Upper lobe of right lung (tissue), 1 donor: ENCODE data around the gene FBRSL1. TPM values are rescaled to one million over a fixed set of nuclear protein-coding genes. Genes with fewer than 3 reads are reported as not detected.
A peak's percentile ranks its signal among the peaks of the same experiment; 100 is the strongest.

Experiments used
- ATAC-seq: fragments of 200-7000 bp; cut with Tn5 transposase; one replicate; pipeline ENCODE4 v1.9.1; 2020; ENCODE audit warnings: mild to moderate bottlenecking, moderate library complexity
- DNase-seq: peaks from one replicate; pipeline ENCODE4 v3.0.0-alpha.2; 2020
- H3K27ac ChIP-seq: fragments of 200-600 bp; one replicate; pipeline ENCODE4 v1.8.0; 2022
- H3K27me3 ChIP-seq: fragments of 200-600 bp; one replicate; pipeline ENCODE4 v1.8.0; 2022; ENCODE audit warnings: mild to moderate bottlenecking
- H3K36me3 ChIP-seq: fragments of 200-600 bp; one replicate; pipeline ENCODE4 v1.8.0; 2022
- H3K4me1 ChIP-seq: fragments of 200-600 bp; one replicate; pipeline ENCODE4 v1.8.0; 2022
- H3K4me3 ChIP-seq: fragments of 200-600 bp; one replicate; pipeline ENCODE4 v1.8.0; 2022; ENCODE audit warnings: mild to moderate bottlenecking
- H3K9me3 ChIP-seq: fragments of 200-600 bp; one replicate; pipeline ENCODE4 v1.8.0; 2022
- CTCF ChIP-seq: fragments of 200-600 bp; IDR thresholded peaks from one replicate; pipeline ENCODE4 v1.8.0; 2022; ENCODE audit warnings: antibody characterized with exemption
- intact Hi-C: fragments of 100-400 bp; cut with DNase I; formaldehyde crosslinking; loops from one replicate; pipeline ENCODE4 v1.11.0; 2022
- total RNA-seq: library from RNA; stranded (reverse); fragmentation: NEBNext Ultra II Directional; extraction: Animal tissue kit (Norgen Biotek cat#: 25700); gene quantifications from one replicate; pipeline ENCODE4 v1.2.1, GENCODE V29; 2021
- donor health status: DM: no; HTN: yes; CAD: no; lungs with severe emphysema.

FBRSL1 gene
- total RNA-seq, 1 donor from 2014 or later = 49.5 TPM

DNA sequence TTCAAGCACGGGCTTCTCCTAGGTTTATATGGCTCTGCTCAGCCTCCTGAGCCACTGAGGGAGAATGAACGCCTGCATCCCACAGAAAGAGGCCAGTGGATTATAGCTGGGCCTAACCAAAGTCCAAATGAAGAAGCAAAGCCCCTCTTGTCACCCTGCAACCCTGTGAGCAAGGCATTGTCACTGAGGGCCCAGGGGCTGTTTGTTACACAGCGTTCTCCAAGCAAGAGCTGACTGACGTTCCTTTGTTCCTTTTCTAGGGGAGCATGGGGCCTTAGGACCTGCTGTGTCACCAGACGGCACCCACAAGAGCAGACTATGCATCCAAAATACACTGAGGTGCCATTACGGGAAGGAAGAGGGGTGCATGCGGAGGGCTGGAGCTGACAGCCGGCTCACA lies 4.3 kb upstream of the FBRSL1 start:
- H3K4me1 ChIP-seq = peaks cover 10% of the 10 kb centered on the region
- TF ChIP-seq CTCF = no peak
- intact Hi-C loops = no loop called here

GRCh38 chr12:132486168-132486567 lies 3.8 kb upstream of the FBRSL1 start:
- Histone ChIP-seq H3K36me3 (no peaks in the 10 kb centered on the region), H3K27me3 (no peaks in the 10 kb centered on the region), H3K4me1 (peaks cover 12% of the 10 kb centered on the region), H3K27ac (no peak overlapping the region), H3K4me3 (no peak overlapping the region), H3K9me3 (no peaks in the 10 kb centered on the region)
- TF ChIP-seq CTCF = no peak
- intact Hi-C loops = no loop called here
- DNase-seq (no peak), ATAC-seq (no peak)

More for the DNA sequence above, 4.3 kb upstream of the FBRSL1 start:
- DNase-seq = no peak
- H3K36me3 ChIP-seq = no peaks in the 10 kb centered on the region
- no peaks in the 10 kb centered on the region for H3K27me3 ChIP-seq
- no peaks in the 10 kb centered on the region for H3K9me3 ChIP-seq
- H3K4me3 ChIP-seq = no peak overlapping the region
- H3K27ac ChIP-seq = no peak overlapping the region
- no peak for ATAC-seq

- Histone ChIP-seq H3K27ac (no peak overlapping the region), H3K27me3 (no peaks in the 10 kb centered on the region), H3K4me3 (no peak overlapping the region), H3K36me3 (no peaks in the 10 kb centered on the region), H3K4me1 (peaks cover 16% of the 10 kb centered on the region), H3K9me3 (no peaks in the 10 kb centered on the region)
- DNase-seq (no peak), ATAC-seq (no peak)
- no peak for TF ChIP-seq CTCF
- intact Hi-C loops = no loop called here
These were observed 3.4 kb upstream of the FBRSL1 start for GRCh38 chr12:132486576-132486975.

GRCh38 chr12:132487311-132487741 lies 2.6 kb upstream of the FBRSL1 start:
- Histone ChIP-seq H3K36me3 (no peaks in the 10 kb centered on the region), H3K4me3 (no peak overlapping the region), H3K4me1 (peaks cover 23% of the 10 kb centered on the region), H3K27me3 (no peaks in the 10 kb centered on the region), H3K27ac (no peak overlapping the region), H3K9me3 (no peaks in the 10 kb centered on the region)
- no peak for TF ChIP-seq CTCF
- ATAC-seq (no peak), DNase-seq (no peak)
- intact Hi-C loops = no loop called here

DNA sequence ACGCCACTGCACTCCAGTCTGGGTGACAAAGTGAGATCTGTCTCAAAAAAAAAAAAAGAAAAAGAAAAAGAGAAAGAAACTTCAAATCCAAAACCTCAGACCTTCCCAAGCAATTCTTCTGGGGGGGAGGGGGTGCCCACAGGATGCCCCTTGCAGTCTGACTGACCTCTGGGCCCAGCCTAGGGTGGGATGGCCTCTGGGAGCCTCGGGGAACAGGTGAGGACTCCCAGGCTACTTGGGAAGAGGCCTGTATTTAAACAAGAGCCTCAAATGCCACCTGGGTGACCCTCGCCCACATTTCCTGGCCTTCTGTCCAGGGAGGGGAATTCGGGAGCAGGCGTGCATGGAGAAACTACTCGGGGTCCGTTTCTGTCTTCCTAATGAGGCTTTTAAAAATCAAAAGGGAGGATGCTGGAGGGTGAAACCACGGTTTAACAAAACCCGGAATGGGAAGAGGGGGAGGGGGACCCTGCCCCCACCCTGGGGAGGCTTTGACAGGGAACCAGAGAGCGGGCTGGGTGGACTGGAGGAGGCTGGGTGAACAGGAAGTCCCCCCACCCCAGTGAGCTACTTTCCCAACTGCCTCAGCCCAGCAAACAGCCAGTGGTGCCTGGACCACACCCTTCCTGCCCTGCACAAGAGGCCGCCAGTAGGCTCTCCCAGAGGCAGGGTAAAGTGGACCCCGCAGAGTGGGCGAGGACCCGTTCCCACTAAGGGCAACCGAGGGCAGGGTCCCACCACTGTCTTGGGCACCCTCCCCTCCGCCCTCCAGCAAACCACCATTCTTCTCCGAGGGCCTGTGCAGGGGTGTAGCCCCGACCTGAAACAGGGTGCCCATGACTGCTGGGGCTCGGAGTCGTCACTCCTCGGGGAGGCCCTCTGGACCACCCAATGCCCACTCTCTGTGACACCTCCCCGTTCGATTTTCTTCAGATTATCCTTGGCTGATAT lies 1.5 kb upstream of the FBRSL1 start:
- intact Hi-C loops = no loop called here
- Histone ChIP-seq H3K4me3 (peak overlapping the region; percentile 71), H3K36me3 (no peaks in the 10 kb centered on the region), H3K27me3 (no peaks in the 10 kb centered on the region), H3K4me1 (peaks cover 34% of the 10 kb centered on the region), H3K27ac (peak overlapping the region; percentile 80), H3K9me3 (no peaks in the 10 kb centered on the region)
- ATAC-seq (peak; percentile 14), DNase-seq (no peak)
- TF ChIP-seq CTCF = no peak
